Breast epithelium (tissue), 3 donors: ENCODE measurements around the gene NAA50.

Source experiments
- POLR2AphosphoS5 ChIP-seq, 3 donors: sonication (generic); formaldehyde crosslinking; IDR thresholded peaks; one replicate each; pipeline ENCODE4 v1.6.1; 2017; ENCODE audit warnings: antibody characterized with exemption in 3 of 3
- TF ChIP-seq, protein P1 (sequence below), 3 donors: fragments of 450-650 bp; IDR thresholded peaks; one replicate each; pipeline ENCODE4 v1.5.1; 2016 to 2017; ENCODE audit warnings: antibody characterized with exemption in 3 of 3, mild to moderate bottlenecking in 3 of 3, moderate library complexity in 3 of 3

DNA sequence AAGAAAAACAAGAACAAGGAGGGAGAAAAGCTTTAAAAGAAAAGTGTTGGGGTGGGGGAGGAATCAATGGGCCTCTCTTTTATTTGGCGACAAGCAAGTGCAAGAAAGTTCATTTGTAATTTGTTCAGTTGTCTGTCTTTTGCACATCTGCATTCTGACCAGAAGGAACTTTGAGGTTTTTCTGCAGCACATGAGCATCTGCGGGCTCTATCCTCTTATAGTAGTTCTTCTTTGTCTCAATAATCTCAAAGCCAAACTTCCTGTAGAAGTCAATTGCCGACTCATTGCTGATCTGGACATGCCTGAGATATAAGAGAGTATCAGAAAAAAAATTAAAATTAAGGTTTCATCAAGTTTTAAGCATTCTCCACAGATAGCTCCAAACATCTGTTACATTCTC is 24.4 kb downstream of the NAA50 start:
- TF ChIP-seq, protein P1, sequence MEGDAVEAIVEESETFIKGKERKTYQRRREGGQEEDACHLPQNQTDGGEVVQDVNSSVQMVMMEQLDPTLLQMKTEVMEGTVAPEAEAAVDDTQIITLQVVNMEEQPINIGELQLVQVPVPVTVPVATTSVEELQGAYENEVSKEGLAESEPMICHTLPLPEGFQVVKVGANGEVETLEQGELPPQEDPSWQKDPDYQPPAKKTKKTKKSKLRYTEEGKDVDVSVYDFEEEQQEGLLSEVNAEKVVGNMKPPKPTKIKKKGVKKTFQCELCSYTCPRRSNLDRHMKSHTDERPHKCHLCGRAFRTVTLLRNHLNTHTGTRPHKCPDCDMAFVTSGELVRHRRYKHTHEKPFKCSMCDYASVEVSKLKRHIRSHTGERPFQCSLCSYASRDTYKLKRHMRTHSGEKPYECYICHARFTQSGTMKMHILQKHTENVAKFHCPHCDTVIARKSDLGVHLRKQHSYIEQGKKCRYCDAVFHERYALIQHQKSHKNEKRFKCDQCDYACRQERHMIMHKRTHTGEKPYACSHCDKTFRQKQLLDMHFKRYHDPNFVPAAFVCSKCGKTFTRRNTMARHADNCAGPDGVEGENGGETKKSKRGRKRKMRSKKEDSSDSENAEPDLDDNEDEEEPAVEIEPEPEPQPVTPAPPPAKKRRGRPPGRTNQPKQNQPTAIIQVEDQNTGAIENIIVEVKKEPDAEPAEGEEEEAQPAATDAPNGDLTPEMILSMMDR (IDR thresholded peaks at IDR 0.05), result no peak
- TF ChIP-seq POLR2AphosphoS5 (IDR thresholded peaks at IDR 0.05), result no peak
